EL (cell line): ENCODE results near the gene SNIP1.
A peak's percentile ranks its signal among the peaks of the same experiment; 100 is the strongest.
"Not testable (repeated sequence)": the region's sequence is repeated elsewhere in the genome, so short reads cannot be mapped to it uniquely, and the experiment has no call there.

ENCODE experiments used
- DNase-seq: peaks from one replicate; pipeline ENCODE4 v3.0.0-alpha.2; 2016

Gene SNIP1

GRCh38 chr1:37553927-37554808, at the start of gene SNIP1:
Gene SNIP1, minus strand, starts transcription at chr1:37554293. Its CDS starts 64 bp downstream, at chr1:37554229.
- peak; percentile 92 for DNase-seq

GRCh38 chr1:37602750-37603694, 48.9 kb upstream of the SNIP1 start:
- peak; percentile 34 for DNase-seq

GRCh38 chr1:37601441-37601840, 47.3 kb upstream of the SNIP1 start:
- no peak for DNase-seq

DNA sequence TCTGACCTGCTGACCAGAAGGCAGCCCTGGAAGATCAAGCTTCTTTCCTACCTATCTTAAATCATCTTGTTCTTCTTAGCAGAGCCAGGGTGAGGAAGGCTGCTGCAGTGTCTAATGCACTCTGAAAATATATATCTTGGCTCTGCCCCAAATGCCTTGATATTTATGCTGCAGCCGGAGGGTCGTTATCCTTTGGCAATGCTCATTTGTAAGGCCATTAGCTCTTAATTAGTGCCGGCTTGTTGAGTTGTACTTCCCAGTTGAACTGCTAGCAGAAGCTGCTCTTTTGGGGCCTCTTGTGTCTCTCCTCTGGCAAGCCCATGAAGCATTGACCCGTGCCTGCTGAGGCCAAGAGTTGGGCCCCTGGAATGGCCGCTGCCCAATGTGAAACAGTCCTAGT, 45.8 kb upstream of the SNIP1 start:
- no peak for DNase-seq

GRCh38 chr1:37596182-37596667, 42.1 kb upstream of the SNIP1 start:
- no peak for DNase-seq

- peak; percentile 96 for DNase-seq
These were observed 41.5 kb upstream of the SNIP1 start, which contains the start of gene GNL2 for GRCh38 chr1:37595440-37596181. Gene GNL2, minus strand, starts transcription at chr1:37595937. Its CDS starts 115 bp downstream, at chr1:37595822.

DNA sequence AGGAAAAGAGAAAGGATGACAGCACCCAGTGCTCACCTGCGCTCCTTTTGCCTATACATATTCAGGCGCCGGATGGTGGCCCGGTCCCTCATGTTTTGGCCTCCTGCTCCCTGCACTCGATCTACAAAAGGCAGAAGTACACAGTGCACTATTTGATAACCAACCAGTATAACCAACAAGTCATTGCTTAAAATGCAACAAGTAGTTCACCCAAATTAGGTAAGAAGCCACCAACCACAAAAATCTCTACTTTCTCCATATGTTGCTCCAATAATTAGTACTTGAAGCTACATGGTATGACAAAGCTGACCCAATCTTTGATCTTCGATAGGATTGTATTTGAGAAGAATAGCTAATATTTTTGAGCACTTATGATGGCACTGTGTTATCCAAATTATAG, 39.6 kb upstream of the SNIP1 start:
- no peak for DNase-seq

GRCh38 chr1:37588939-37589338, 34.8 kb upstream of the SNIP1 start:
- no peak for DNase-seq

- not testable (repeated sequence) for DNase-seq
These were observed 30.5 kb upstream of the SNIP1 start for GRCh38 chr1:37584544-37584943.

- peak; percentile 47 for DNase-seq
These were observed 21.6 kb upstream of the SNIP1 start for GRCh38 chr1:37575692-37576091.

- DNase-seq = peak; percentile 84
These were observed 20.9 kb upstream of the SNIP1 start for GRCh38 chr1:37574834-37575480.

DNA sequence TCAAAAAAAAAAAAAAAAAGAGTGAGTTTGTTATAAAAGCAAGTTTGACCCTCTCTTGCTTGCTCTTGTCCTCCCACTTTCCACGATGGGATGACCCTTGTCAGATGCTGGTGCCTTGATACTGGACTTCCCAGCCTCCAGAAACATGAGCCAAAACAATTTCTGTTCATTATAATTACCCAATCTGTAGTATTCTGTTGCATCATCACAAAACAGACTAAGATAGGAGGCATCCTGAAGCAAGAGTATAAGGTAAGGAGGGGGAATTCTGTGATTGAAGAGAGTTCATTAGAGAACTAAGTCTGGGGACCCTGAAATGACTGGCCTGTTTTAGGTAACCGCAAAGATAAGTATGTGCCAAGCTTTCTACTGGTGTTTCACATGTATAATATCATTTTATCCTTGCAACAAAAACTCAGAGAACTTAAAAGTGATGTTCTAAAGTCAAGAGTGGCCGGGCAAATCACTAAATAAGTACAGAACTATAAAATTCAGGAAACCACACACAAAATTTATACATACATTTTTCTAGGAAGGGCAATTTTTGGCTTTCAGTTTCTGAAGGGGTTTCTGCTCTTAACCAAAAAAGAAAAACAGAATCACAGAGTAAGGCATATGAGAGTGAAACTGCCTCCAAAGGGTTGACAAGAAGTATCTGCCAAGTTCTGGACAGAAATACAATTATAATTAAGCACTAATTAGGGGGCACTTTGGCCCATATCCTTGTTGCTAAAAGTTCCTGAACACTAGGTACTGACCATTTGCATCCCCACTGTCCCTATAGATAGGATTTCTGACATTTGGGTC, 16.6 kb upstream of the SNIP1 start:
- DNase-seq = no peak

GRCh38 chr1:37567023-37567422, 12.9 kb upstream of the SNIP1 start:
- DNase-seq = no peak

DNA sequence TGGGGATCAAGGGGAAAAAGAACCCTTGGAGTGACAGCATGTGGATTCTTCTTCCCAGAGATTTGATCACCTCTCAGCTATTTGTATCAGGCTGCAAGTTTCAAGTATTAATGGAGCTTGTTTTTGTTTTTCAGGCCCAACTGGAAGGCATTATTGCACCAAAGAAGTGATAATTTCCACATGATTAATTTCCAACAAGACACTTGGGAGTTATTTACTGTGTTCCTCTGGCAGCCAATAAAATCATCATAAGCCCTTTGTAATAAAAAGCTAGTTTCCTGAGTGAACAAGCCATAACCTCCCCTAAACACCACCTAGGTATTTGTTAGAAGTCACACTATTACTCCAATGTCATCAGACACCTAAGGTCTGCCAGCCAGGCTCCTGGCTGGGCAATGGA, 10.8 kb upstream of the SNIP1 start:
- DNase-seq = no peak

DNA sequence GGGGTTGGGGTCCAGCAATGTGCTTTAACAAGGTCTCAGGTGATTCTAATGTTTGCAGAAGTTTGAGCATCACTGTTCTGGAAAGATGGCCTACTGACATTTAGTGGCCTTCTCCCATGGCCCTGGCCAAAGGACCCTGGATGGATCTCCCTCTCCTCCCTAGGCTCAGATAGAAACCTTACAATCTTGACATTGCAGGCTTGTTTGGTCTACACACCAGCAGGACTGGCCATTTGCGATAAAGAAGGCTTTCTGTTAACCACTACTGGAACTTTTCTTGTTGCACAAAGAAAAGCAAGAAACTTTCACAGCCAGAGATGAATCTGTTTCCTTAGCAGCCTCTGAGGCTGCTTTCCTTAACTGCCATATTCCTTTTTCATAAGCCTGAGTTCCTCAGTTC, 8.9 kb upstream of the SNIP1 start:
- DNase-seq = no peak

- peak; percentile 49 for DNase-seq
These were observed 7.3 kb upstream of the SNIP1 start for GRCh38 chr1:37561133-37562132.

GRCh38 chr1:37560401-37561132, 6.5 kb upstream of the SNIP1 start:
- DNase-seq = no peak

DNA sequence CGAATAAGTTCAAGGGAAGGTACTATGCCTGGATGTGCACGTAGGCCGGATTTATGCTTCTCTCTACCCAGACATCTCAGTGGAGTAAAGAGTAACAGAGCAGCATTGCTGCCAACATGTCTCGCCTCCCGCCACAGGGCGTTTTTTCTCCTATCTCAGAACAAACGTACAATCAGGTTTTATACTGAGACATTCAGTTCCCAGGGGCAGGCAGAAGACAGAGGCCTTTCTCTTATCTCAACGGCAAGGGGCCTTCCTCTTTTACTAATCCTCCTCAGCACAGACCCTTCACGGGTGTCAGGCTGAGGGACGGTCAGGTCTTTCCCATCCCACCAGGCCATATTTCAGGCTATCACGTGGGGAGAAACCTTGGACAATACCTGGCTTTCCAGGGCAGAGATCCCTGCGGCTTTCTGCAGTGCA, 5.9 kb upstream of the SNIP1 start:
- DNase-seq = not testable (repeated sequence)

GRCh38 chr1:37559080-37559479, 5.0 kb upstream of the SNIP1 start:
- no peak for DNase-seq
